Panc1 (cell line): ENCODE measurements around the gene SUFU. TPM values are rescaled to one million over a fixed set of nuclear protein-coding genes. Genes with fewer than 3 reads are reported as not detected.
"Not testable (repeated sequence)": the region's sequence is repeated elsewhere in the genome, so short reads cannot be mapped to it uniquely, and the experiment has no call there.

ENCODE experiments used
- ATAC-seq: fragments of 200-7000 bp; cut with Tn5 transposase; 2 replicates; pipeline ENCODE4 v1.9.1; 2020; ENCODE audit warnings: mild to moderate bottlenecking, moderate library complexity
- BruUV-seq: library from RNA; stranded (reverse); fragments of 400-500 nt; replicated peaks from 2 replicates; lab custom pipeline; 2021; lab: Mats Ljungman, UMichigan
- CTCF ChIA-PET: fragments of 300-600 bp; sonication (Branson Sonifier 250); formaldehyde crosslinking; loops from one replicate; lab custom pipeline; 2022; ENCODE audit warnings: antibody characterized with exemption; lab: Charles Lee
- POLR2A ChIA-PET: fragments of 300-600 bp; sonication (Branson Sonifier 250); formaldehyde crosslinking; loops from one replicate; lab custom pipeline; 2022; ENCODE audit warnings: antibody characterized with exemption; lab: Charles Lee
- DNase-seq: peaks from one replicate; pipeline ENCODE4 v3.0.0-alpha.2; 2010; ENCODE audit warnings: low read depth, low spot score
- H3K27ac ChIP-seq: 2 replicates; pipeline ENCODE4 v1.5.1; 2011; ENCODE audit warnings: mild to moderate bottlenecking, low read length, inconsistent platforms
- H3K27me3 ChIP-seq: fragments of 200-500 bp; sonication (Bioruptor generic); 2 replicates; pipeline ENCODE4 v1.6.0; 2014; ENCODE audit warnings: low read length, inconsistent platforms; ENCODE audit not compliant: control insufficient read depth, insufficient read depth
- H3K36me3 ChIP-seq: fragments of 200-500 bp; sonication (Bioruptor generic); 2 replicates; pipeline ENCODE4 v1.5.1; 2014; ENCODE audit warnings: inconsistent platforms, mild to moderate bottlenecking, low read length, moderate library complexity; ENCODE audit not compliant: control insufficient read depth, insufficient read depth
- H3K4me1 ChIP-seq: 2 replicates; pipeline ENCODE4 v1.5.1; 2011; ENCODE audit warnings: inconsistent platforms, mild to moderate bottlenecking, low read length, moderate library complexity; ENCODE audit not compliant: control insufficient read depth, insufficient read depth
- H3K4me3 ChIP-seq, 2 experiments: 2 replicates each; pipeline ENCODE4 v1.5.1; 2011 to 2012; ENCODE audit warnings: low read depth in 2 of 2, low read length in 2 of 2, mild to moderate bottlenecking in 2 of 2, inconsistent platforms in 1 of 2, moderate library complexity in 1 of 2
- H3K9me3 ChIP-seq: fragments of 200-500 bp; sonication (Bioruptor generic); 2 replicates; pipeline ENCODE4 v1.5.1; 2014; ENCODE audit warnings: low read depth, mild to moderate bottlenecking, inconsistent platforms, low read length, moderate library complexity; ENCODE audit not compliant: control insufficient read depth, insufficient read depth
- POLR2AphosphoS5 ChIP-seq: IDR thresholded peaks from 2 replicates; pipeline ENCODE4 v1.6.1; 2012; ENCODE audit warnings: mild to moderate bottlenecking, low read depth, low read length, moderate library complexity
- SIN3A ChIP-seq: IDR thresholded peaks from 2 replicates; pipeline ENCODE4 v1.6.1; 2012; ENCODE audit warnings: low read depth, mild to moderate bottlenecking, low read length, moderate library complexity, borderline replicate concordance; ENCODE audit not compliant: insufficient read depth
- TCF7L2 ChIP-seq: IDR thresholded peaks from 2 replicates; pipeline ENCODE4 v1.6.1; 2011; ENCODE audit warnings: mild to moderate bottlenecking, low read depth, low read length, inconsistent platforms
- in situ Hi-C: cut with HindIII; loops from 2 replicates; pipeline ENCODE4 v1.10.0; 2016; ENCODE audit warnings: low sequenced_read_pairs, low pct_unique_long_range_greater_than_20kb
- intact Hi-C: fragments of 100-400 bp; cut with micrococcal nuclease; formaldehyde crosslinking; loops from one replicate; pipeline ENCODE4 v1.10.0; 2022; ENCODE audit not compliant: unreplicated experiment
- total RNA-seq: library from RNA; stranded (reverse); gene quantifications from one replicate; pipeline ENCODE4 v1.2.1, GENCODE V29; 2021; ENCODE audit not compliant: unreplicated experiment
- TF ChIP-seq, protein P1 (sequence below), 2 experiments: IDR thresholded peaks; 2 replicates each; pipeline ENCODE4 v1.6.1; 2011 to 2012; ENCODE audit warnings: low read depth in 2 of 2, control low read depth in 1 of 2, low read length in 1 of 2, mild to moderate bottlenecking in 1 of 2, moderate library complexity in 1 of 2; ENCODE audit not compliant: insufficient read depth in 1 of 2
- TF ChIP-seq, protein P2 (sequence below): fragments of 450-650 bp; IDR thresholded peaks from 2 replicates; pipeline ENCODE4 v1.5.1; 2017; ENCODE audit warnings: mild to moderate bottlenecking

SUFU gene
- total RNA-seq, 1 experiment from 2014 or later: 9.5 TPM

DNA sequence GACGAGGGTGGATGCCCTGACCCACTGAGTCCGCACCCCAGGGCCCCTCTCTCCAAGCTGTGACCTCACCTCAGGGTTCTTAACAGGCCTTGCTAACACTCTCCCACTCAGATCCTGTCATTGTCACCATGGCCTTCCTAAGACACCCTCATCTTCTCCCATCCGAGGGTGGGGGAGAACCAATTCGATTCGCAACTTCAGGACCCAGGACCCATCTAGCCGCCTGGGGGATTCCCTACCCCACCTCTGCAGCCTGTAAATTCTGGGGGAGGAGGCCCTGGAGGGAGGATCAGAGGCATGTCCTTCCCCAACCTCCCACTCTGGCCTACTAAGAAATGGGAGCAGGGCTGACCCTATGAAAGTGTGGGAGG, 157.9 kb downstream of the SUFU start:
- Histone ChIP-seq H3K4me1 (peaks cover 16% of the 10 kb centered on the region), H3K36me3 (no peaks in the 10 kb centered on the region), H3K27me3 (no peaks in the 10 kb centered on the region), H3K27ac (no peak overlapping the region), H3K4me3 (no peak overlapping the region), H3K9me3 (no peaks in the 10 kb centered on the region)
- TF ChIP-seq SIN3A (no peak), TCF7L2 (no peak), POLR2AphosphoS5 (no peak)
- TF ChIP-seq, protein P1, sequence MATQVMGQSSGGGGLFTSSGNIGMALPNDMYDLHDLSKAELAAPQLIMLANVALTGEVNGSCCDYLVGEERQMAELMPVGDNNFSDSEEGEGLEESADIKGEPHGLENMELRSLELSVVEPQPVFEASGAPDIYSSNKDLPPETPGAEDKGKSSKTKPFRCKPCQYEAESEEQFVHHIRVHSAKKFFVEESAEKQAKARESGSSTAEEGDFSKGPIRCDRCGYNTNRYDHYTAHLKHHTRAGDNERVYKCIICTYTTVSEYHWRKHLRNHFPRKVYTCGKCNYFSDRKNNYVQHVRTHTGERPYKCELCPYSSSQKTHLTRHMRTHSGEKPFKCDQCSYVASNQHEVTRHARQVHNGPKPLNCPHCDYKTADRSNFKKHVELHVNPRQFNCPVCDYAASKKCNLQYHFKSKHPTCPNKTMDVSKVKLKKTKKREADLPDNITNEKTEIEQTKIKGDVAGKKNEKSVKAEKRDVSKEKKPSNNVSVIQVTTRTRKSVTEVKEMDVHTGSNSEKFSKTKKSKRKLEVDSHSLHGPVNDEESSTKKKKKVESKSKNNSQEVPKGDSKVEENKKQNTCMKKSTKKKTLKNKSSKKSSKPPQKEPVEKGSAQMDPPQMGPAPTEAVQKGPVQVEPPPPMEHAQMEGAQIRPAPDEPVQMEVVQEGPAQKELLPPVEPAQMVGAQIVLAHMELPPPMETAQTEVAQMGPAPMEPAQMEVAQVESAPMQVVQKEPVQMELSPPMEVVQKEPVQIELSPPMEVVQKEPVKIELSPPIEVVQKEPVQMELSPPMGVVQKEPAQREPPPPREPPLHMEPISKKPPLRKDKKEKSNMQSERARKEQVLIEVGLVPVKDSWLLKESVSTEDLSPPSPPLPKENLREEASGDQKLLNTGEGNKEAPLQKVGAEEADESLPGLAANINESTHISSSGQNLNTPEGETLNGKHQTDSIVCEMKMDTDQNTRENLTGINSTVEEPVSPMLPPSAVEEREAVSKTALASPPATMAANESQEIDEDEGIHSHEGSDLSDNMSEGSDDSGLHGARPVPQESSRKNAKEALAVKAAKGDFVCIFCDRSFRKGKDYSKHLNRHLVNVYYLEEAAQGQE (IDR thresholded peaks at IDR 0.05; ENCODE audit: insufficient read depth in 1 of 2, low read depth in 2 of 2, low read length in 1 of 2): no peak
- TF ChIP-seq, protein P2, sequence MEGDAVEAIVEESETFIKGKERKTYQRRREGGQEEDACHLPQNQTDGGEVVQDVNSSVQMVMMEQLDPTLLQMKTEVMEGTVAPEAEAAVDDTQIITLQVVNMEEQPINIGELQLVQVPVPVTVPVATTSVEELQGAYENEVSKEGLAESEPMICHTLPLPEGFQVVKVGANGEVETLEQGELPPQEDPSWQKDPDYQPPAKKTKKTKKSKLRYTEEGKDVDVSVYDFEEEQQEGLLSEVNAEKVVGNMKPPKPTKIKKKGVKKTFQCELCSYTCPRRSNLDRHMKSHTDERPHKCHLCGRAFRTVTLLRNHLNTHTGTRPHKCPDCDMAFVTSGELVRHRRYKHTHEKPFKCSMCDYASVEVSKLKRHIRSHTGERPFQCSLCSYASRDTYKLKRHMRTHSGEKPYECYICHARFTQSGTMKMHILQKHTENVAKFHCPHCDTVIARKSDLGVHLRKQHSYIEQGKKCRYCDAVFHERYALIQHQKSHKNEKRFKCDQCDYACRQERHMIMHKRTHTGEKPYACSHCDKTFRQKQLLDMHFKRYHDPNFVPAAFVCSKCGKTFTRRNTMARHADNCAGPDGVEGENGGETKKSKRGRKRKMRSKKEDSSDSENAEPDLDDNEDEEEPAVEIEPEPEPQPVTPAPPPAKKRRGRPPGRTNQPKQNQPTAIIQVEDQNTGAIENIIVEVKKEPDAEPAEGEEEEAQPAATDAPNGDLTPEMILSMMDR: no peak
- DNase-seq (no peak), ATAC-seq (0 out of 2 replicates have a peak, but pooled peaks have one; percentile 19)
- intact Hi-C loops: no loop called here
- in situ Hi-C loops: no loop called here
- no TSS peak for BruUV-seq
- ChIA-PET POLR2A (no interaction called here), CTCF (no interaction called here)

DNA sequence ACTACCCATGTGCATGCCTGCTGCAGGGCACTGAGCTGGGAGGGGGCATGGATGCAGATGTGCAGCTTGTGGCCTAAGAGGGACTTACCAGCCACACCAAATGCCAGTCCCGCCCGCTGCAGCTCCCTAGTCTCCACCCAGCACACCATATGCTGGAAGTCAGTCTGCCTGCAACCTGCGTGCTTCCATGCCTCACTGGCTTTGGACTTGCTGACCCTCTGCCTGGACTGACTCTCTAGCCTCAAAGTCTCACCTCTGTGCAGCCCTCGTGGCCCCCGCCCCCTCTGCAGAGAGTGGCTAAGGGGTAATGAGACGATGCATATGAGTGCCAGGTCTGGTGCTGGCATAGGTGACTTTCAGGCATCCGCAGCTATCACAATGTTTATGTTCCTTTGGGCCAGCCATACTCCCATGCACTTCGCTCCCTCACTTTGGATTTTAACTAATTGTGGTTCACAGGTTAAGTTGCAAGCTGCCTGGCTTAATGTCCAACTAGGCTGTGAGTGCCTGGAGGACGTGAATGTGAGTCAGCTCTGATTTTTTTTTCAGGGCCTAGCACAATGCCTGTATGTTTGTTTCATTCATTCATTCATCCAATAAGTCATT, 162.2 kb downstream of the SUFU start:
- in situ Hi-C loops (no loop called here), intact Hi-C loops (no loop called here)
- Histone ChIP-seq H3K4me1 (peaks cover 8% of the 10 kb centered on the region), H3K4me3 (no peak overlapping the region), H3K9me3 (no peaks in the 10 kb centered on the region), H3K27ac (no peak overlapping the region), H3K36me3 (no peaks in the 10 kb centered on the region), H3K27me3 (no peaks in the 10 kb centered on the region)
- DNase-seq (no peak), ATAC-seq (no peak)
- no peak for TF ChIP-seq POLR2AphosphoS5
- TF ChIP-seq, protein P1 (IDR thresholded peaks at IDR 0.05; ENCODE audit: insufficient read depth in 1 of 2, low read depth in 2 of 2, low read length in 1 of 2): no peak
- ChIA-PET CTCF (no interaction called here), POLR2A (no interaction called here)
- BruUV-seq: no TSS peak

DNA sequence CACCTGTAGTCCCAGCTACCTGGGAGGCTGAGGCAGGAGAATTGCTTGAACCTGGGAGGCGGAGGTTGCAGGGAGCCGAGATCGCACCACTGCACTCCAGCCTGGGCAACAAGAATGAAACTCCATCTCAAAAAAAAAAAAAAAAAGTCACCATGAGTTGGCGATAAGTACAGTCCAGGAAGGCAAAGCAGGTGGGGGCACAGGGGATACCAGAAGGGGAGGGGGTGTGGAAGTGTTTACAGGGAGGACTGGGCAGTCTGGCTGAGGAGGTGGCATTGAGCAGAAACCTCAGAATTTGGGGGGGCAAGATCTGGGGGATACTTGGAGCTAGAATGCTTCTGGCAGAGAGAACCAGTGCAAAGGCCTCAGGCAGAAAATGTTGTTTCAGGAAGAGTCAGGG, 163.6 kb downstream of the SUFU start:
- H3K27me3 ChIP-seq, CTCF ChIA-PET, DNase-seq, H3K36me3 ChIP-seq, in situ Hi-C loops, BruUV-seq, intact Hi-C loops, H3K4me1 ChIP-seq, ATAC-seq, H3K4me3 ChIP-seq, H3K9me3 ChIP-seq, POLR2A ChIA-PET, H3K27ac ChIP-seq: not testable (repeated sequence)
